Measurements from ENCODE around the gene BORCS6.

BORCS6 gene

GRCh38 chr17:8210761-8211458 is 20.9 kb upstream of the BORCS6 start:
- DNase-seq = no peak

GRCh38 chr17:8209907-8210760 is 20.2 kb upstream of the BORCS6 start, which contains the start of gene AURKB:
Gene AURKB, minus strand, starts transcription at chr17:8210575. Its CDS starts 351 bp downstream, at chr17:8210224.
- peak; percentile 94 for DNase-seq

DNA sequence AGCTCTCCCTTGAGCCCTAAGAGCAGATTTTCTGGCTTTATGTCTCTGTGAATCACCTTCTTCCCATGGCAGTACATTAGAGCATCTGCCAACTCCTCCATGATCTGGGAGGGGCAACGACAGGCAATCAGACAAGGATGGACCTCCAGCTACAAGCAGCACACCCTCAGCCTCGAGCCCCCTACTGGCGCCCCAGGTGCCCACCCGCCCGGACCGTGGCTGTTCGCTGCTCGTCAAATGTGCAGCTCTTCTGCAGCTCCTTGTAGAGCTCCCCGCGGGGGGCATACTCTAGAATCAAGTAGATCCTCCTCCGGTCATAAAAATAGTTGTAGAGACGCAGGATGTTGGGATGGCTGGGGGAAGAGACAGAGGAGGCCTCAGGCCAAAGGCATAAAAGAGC is 16.6 kb upstream of the BORCS6 start:
- no peak for DNase-seq

GRCh38 chr17:8204761-8205555 is 15.0 kb upstream of the BORCS6 start:
- DNase-seq = no peak

GRCh38 chr17:8192070-8192815 is 2.3 kb upstream of the BORCS6 start:
- peak; percentile 86 for DNase-seq

DNA sequence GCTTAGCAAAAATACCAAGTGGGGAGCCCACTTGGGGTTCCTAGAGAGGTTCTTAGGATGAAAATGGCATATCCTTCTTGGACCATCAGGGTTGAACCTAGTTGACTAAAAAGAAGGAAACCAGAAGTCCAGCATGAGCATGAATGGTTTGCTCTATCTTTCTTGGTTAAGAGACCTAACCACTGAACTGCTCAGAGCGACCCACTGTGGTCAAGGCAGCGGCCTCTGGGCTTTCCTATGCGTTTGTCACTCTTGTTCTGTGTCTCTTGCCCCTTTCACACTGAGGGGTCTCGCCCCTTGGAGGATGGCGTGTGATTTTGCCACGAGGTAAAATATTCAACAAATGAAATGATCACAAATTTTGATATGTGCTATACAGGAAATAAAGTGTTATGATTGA is 526 bp upstream of the BORCS6 start:
- DNase-seq = no peak

GRCh38 chr17:8189041-8189710 is 804 bp downstream of the BORCS6 start:
- no peak for DNase-seq

DNA sequence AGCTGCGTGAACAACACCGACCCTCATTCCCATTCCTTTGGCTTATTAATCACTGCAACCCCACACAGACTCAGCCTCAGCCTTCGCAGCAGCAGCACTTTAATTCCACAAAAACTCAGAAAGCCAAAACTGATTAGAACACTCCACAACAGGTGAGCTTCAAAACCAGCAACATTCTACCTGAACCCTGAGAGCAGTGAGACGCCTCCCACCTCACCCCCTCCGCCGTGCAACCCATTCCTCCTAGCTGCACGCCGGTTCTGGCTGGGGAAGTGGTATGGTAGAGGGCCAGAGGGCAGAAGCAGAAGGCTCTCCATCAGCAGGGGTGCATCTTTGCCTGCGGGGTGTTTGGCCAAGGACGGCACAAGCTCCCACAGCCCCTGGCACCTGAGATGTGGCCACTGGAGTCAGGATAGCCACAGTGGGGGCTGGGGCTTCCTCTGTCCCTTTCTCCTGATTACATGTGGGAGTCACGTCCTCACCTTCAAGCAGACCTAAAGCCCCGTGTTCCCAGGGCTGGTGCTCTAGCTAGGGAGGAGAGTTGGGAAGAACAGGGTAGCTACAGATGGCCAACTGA is 1.6 kb downstream of the BORCS6 start:
- no peak for DNase-seq

DNA sequence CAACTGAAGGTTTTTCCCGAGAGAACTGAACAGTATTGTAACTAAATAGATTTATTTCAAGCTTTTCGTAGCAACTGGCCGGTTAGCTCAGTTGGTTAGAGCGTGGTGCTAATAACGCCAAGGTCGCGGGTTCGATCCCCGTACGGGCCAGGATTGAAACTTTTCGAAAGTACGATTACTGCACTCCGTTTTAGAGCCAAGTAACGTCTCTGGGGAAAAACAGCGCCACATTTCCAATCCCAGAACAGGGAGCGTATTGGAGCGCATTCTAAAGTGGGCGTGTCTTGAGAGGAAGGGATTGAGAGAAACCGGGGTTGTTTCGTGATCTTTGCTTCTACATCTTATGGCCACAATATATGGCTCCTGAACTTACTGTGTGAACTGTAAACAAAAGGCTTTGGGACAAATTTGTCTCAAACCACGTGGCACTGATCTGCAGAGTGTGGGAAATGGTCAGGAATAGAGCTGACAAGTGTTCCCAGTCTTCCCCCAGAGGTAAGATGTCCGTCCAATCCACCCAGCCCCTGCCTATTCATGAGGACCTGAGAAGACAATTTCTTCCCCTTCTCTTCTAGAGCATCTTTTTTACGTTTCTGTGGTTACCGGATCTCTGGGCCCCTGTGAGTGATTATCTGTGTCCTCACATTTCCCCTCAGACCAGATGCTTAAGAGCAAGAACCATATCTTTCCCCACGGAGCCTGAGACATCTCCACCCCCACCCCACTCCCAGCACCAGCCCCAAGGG is 2.3 kb downstream of the BORCS6 start:
- peak; percentile 90 for DNase-seq

GRCh38 chr17:8186787-8187516 is 3.0 kb downstream of the BORCS6 start:
- peak; percentile 89 for DNase-seq

DNA sequence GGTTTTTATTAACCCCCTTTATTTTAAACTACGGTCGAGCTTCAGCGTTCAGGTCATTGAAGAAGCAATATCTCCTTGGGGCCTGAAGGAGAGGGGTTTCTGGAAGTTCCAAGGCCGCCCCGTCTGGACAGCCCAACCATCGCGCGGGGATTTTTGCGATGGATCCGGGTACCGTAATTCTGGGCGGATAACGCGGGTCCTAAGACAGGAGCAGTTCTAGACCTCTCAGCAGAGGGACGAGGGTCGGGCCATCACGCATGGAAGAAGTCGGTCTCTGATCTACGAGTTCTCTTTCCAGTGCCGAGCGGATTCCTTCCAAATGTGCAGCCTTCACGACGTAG is 3.6 kb downstream of the BORCS6 start:
- DNase-seq = no peak

DNA sequence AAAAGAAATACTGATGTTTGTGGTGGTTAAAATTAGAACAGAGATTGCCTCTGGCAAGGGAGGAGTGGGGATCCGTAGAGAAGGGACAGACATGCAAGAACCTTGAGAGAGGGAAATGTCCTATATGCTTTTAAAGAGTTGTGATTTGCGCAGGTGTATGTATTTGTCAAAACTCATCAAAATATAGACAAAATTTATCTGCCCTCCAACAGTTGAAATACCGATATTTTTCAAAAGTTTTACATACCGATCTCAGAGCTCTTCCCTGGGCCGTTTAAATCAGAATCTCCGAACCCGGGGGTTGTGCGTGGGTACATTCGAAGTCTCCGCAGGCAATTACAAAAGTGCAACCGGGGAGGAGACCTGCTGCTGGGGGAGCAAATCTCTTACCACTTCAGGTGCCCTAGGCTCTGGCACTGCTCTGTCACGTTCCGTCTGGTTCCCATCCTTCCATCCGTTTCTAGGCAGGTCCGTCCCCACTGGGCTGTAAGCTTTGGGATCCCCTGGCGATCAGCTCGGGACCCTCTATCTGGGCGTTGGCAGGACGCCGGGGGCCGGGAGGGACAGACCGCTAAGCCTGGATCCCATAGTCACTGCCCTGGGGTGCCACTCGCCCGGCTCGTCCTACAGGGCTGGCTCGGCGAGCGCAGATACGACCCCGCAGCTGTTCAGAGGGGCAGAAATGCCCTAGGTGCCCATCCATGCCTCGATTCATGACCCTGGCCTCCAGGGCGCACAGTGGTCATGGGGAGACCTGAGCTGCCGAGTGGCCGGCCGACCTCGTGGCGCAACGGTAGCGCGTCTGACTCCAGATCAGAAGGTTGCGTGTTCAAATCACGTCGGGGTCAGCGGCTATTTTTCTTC is 4.2 kb downstream of the BORCS6 start:
- DNase-seq = peak; percentile 58

- DNase-seq = no peak
Observed at GRCh38 chr17:8176998-8177731, 12.8 kb downstream of the BORCS6 start.

DNA sequence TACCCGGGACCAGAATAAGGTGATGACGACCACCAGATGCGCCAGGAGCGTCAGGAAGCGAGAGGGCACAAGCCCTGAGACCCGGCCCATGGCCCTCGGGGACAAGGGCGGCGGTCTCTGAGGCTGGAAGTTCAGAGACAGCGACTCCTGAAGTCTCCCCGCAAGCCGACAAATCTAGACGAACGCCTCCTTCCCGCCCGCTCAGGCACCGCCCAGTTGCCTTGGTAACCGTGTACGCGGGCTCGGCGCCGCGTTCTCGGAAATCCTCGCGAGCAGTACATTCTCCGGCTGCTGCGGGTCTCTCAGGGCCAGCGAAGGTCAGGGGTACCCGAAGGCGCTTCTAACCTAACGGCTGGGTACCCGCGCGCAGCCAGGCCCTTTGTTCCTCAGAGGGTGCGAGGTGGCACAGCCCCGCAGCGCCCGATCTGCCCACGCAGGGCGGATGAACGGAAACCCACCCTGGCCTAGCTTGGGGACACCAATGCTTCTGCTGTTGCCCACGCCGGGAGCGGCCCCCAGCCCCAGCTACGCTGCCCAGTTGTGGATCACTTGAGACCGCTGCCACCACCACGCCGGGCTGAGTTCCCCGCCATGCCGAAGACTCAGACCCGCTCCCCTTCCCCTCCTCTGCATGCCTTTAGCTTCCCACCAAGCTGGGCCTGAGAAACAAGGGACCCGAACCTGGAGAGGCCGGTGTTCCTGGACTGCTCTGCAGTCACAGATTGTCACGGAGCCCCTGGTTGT is 13.6 kb downstream of the BORCS6 start, which contains the start of gene TMEM107:
TMEM107 (minus strand) TSS at position 184 of the 744 bp plus-strand sequence; CDS start at position 90, 94 bp downstream.
- peak; percentile 91 for DNase-seq

DNA sequence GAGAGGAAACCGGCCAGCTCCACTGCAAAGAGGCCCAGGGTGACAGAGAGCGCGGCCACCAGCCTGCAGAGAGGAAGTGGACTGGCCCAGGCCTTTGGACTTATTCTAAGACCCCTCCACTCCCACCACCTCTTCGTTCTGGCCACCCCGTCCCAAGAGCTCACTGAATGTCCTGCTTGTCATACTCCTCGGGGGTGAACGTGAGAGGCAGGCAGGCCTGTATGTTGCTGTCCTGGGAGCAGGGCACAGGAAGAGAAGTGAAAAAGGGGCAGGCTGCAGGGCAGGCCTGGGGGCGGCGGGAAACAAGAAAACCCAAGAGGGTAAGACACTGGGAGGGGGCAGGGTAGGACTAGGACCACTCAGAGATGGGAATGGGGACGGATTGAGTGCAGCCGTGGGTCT is 14.2 kb downstream of the BORCS6 start:
- DNase-seq = peak; percentile 53

DNA sequence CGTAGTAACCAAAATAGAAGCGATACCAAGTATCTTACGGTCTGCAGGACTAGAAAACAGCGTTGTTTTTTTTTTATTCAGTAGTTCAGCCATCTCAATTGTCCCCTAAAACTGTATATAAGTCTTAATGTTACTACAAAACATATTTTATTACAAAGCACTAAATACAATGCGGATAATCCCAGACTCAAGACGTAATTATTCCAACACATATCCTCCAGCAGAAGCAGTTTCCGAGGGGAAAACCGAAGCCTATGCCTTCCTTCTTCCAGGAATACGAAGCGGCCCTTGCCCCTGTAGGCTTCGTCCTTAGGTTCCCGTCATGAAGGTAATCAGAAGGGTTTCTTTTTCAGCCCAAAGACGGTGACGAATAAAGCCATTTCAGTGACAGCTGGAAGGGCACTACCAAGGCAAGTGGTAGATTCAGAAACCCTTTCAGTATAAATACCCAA is 16.1 kb downstream of the BORCS6 start:
- DNase-seq = no peak

DNA sequence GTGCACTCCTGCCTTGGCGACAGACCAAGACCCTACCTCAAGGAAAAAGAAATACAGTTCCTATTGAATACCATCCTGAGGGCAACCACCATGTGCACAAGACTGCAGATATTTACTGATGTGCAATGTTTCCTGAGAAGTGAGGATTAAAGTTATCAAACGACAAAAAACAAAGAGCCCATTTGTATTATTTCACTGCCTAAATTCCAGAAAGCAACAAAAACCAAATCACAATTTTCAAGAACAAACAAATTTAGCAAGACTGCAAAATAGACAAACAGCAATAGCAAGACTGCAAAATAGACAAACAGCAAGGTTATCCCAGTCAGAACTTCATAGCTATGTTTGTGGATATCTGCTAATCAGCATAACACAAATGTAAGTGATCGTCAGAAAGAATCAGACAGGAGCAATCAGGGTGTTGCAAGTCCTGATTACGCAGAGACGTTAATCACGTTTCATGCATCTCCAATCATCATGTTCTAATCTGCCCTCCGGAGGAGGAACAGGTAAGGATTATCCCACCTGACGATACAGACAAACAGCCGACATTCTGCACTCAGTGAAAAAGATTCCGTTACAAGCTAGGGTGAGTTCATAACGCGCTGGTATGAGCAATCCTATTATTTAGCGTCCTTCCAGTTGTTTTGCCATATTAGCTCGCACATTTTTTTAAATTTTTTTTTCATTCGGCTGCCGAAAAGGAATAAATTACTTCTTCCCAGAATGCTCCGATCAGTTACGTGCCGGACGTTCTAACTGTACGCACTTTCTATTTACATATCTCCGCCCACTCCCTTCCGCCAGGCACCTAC is 16.7 kb downstream of the BORCS6 start:
- peak; percentile 95 for DNase-seq

Measured in NCI-H1436 (cell line).